GM23248 (cell line): ENCODE data around the gene ARL10. TPM values are rescaled to one million over a fixed set of nuclear protein-coding genes. Genes with fewer than 3 reads are reported as not detected.

Experiments used
- DNase-seq: peaks from one replicate; pipeline ENCODE4 v3.0.0-alpha.2; 2015
- H2AFZ ChIP-seq: fragments of 200-600 bp; sonication (generic); 2 replicates; pipeline ENCODE4 v1.6.1; 2016; ENCODE audit warnings: antibody characterized with exemption
- H3F3A ChIP-seq: fragments of 200-600 bp; sonication (generic); 2 replicates; pipeline ENCODE4 v1.6.1; 2016; ENCODE audit warnings: mild to moderate bottlenecking, antibody characterized with exemption, mixed run types; ENCODE audit not compliant: insufficient read depth
- H3K27ac ChIP-seq: fragments of 200-600 bp; sonication (generic); 2 replicates; pipeline ENCODE4 v1.5.1; 2016; ENCODE audit warnings: mild to moderate bottlenecking
- H3K27me3 ChIP-seq: fragments of 200-600 bp; sonication (generic); replicated peaks from 2 replicates; pipeline ENCODE4 v1.6.1; 2016; ENCODE audit warnings: mild to moderate bottlenecking; ENCODE audit not compliant: insufficient read depth
- H3K36me3 ChIP-seq: fragments of 200-600 bp; sonication (generic); 2 replicates; pipeline ENCODE4 v1.6.1; 2016; ENCODE audit warnings: low read depth, mild to moderate bottlenecking
- H3K4me1 ChIP-seq: fragments of 200-600 bp; sonication (generic); 2 replicates; pipeline ENCODE4 v1.6.1; 2016; ENCODE audit warnings: mild to moderate bottlenecking; ENCODE audit not compliant: insufficient read depth
- H3K4me2 ChIP-seq: fragments of 200-600 bp; sonication (generic); one replicate; pipeline ENCODE4 v1.6.1; 2016; ENCODE audit warnings: mild to moderate bottlenecking; ENCODE audit not compliant: unreplicated experiment
- H3K4me3 ChIP-seq: fragments of 200-600 bp; sonication (generic); 2 replicates; pipeline ENCODE4 v1.5.1; 2016; ENCODE audit warnings: mild to moderate bottlenecking
- H3K79me2 ChIP-seq: fragments of 200-600 bp; sonication (generic); 2 replicates; pipeline ENCODE4 v1.6.1; 2016; ENCODE audit warnings: mild to moderate bottlenecking; ENCODE audit not compliant: insufficient read depth
- H3K9ac ChIP-seq: fragments of 200-600 bp; sonication (generic); 2 replicates; pipeline ENCODE4 v1.6.1; 2016; ENCODE audit warnings: mild to moderate bottlenecking
- H3K9me2 ChIP-seq: fragments of 200-600 bp; sonication (generic); 2 replicates; pipeline ENCODE4 v1.6.1; 2016; ENCODE audit warnings: mixed run types, mild to moderate bottlenecking, moderate library complexity; ENCODE audit not compliant: insufficient read depth
- H3K9me3 ChIP-seq: fragments of 200-600 bp; sonication (generic); one replicate; pipeline ENCODE4 v1.6.1; 2017; ENCODE audit warnings: low read depth
- H4K20me1 ChIP-seq: fragments of 200-600 bp; sonication (generic); 2 replicates; pipeline ENCODE4 v1.6.0; 2016; ENCODE audit not compliant: insufficient read depth
- EZH2 ChIP-seq: fragments of 200-600 bp; sonication (generic); IDR thresholded peaks from 2 replicates; pipeline ENCODE4 v1.6.1; 2018; ENCODE audit warnings: antibody characterized with exemption, mild to moderate bottlenecking; ENCODE audit not compliant: insufficient read depth, poor library complexity, severe bottlenecking
- EZH2phosphoT487 ChIP-seq: fragments of 200-600 bp; sonication (generic); IDR thresholded peaks from 2 replicates; pipeline ENCODE4 v1.6.1; 2018; ENCODE audit warnings: antibody characterized with exemption, moderate library complexity, mild to moderate bottlenecking, low read depth; ENCODE audit not compliant: insufficient read depth
- WGBS, 2 experiments: methylation state at CpG; one replicate each; pipeline ENCODE4 v1.1.6; 2015 to 2017; ENCODE audit warnings: low lambda C conversion rate in 2 of 2, low coverage in 1 of 2; ENCODE audit errors: missing lambda C conversion rate in 2 of 2; 5-methylcytosine and 5-hydroxymethylcytosine counted together
- in situ Hi-C: fragments of 300-500 bp; cut with MboI; formaldehyde crosslinking; loops from 2 replicates; pipeline ENCODE4 v1.15.0; 2020
- polyA plus RNA-seq: library from polyadenylated mRNA; unstranded; fragments of >200 nt; fragmentation: Nextera tagmentation; extraction: Ambion mirVana; gene quantifications from 2 replicates; pipeline ENCODE4 v1.2.1, GENCODE V29; 2016
- total RNA-seq: library from RNA; depleted of rRNA; stranded (reverse); fragments of >200 nt; shearing (Covaris generic); gene quantifications from 2 replicates; pipeline ENCODE4 v1.2.3, GENCODE V29; 2014

ARL10 gene
- total and polyA plus RNA-seq, 2 experiments from 2014 or later = 6.7 to 8.3 TPM

DNA sequence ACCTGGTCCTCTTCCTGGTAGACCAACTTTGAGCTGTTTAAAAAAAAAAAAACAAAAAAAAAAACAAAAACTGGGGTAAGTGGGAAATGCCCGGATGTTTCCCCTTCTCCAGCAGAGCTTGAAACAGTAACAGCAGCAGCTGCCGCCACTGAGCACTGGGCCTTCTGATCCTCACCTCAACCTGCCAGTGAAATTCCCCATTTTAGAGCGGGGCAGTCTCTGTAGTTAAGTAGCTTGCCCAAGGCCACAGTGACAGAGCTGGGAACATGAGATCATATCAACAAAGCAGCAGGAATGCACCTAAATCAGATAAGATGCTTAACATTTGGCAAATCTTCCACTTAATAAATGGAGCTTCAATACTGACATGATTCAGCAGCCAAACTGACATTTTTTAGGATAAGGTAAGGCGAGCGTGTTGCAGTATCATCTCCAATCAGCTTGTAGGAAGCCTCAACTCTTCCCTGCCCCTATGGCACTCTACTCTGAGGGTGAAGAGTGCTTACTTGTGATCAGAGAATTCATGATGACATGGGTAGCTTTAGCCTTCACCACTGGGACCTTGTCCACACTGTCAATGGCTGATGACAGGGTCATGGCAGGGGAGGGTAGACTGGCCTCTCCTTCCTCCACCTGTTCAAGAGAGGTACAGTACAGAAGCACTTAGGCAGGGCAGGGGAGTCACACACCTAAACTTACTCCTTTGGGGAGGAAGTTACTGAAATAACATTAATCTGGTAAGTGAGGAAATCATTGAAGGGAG is 13.0 kb upstream of the ARL10 start:
- no peak for DNase-seq
- H3K79me2 ChIP-seq = peaks cover 87% of the 10 kb centered on the region
- in situ Hi-C loops = no loop called here

DNA sequence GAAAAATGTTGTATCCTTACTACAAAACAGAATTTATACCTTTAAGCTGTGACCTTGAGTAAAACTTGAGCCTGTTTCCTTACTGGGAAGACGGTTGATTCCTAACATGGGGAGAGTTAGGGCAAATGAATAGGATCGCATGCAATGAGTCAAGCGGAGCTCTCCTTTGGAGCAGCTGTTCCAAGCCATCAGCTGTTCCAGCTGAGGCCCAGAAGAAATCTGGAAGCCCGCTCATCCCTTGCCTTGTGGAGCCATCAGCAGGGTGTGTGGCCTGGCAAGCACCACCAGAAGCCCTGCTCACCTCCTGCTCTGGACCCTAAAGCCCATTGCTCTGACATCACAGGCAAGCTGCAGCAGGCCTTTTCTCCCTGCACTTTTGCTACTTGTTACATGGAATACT is 11.8 kb upstream of the ARL10 start:
- no peak overlapping the region for H3K27ac ChIP-seq

More for the DNA sequence above, 13.0 kb upstream of the ARL10 start:
- Histone ChIP-seq H3K27ac (no peak overlapping the region), H3K9ac (no peak overlapping the region), H3K9me3 (no peaks in the 10 kb centered on the region), H3K4me3 (no peak overlapping the region), H3K4me2 (no peak overlapping the region), H3K4me1 (no peaks in the 10 kb centered on the region), H3K36me3 (peaks cover 71% of the 10 kb centered on the region; the same call in 1 of the 2 replicates), H3K27me3 (no peaks in the 10 kb centered on the region), H3F3A (no peaks in the 10 kb centered on the region), H2AFZ (no peak overlapping the region), H3K9me2 (no peaks in the 10 kb centered on the region), H4K20me1 (peaks cover 18% of the 10 kb centered on the region; the same call in 1 of the 2 replicates)
- whole genome bisulfite sequencing, 2 experiments = 89 to 91% methylated on average over 5 of the region's 5 CpGs
- TF ChIP-seq EZH2phosphoT487 (no peak), EZH2 (no peak)

DNA sequence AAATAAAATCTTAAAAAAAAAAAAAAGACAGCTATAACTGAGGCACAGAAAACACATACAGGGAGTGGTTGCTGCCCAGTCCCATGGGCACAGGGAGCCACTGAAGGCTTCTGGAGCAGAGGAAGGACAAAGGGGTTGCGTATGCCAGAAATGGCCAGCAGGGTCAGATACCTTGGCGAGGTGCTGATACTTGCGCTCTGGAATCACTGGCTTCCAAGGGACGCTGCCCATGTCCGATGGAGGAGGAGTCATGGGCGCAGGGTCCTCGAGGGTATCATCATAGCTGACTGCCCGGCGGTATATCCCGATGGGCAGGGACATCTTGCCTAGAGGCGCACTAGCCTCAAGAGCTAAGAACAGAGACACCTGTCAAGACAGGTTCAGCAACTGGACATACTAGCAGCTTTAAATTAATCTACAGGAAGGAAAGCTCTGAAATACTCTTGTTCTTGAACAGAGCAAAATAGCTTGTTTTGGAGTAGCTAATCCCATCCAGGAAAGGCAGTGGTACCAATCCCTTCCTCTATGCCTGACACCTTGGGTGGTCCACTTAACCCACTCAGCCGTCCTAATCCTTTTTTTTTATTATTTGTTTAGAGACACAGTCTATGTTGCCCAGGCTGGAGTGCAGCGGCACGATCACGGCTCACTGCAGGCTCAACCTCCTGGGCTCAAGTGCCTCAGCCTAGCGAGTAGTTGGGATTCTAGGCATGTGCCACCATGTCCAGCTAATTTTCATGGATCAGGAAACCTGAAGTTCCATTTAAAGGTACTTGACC is 9.7 kb upstream of the ARL10 start:
- H3K27me3 ChIP-seq = no peaks in the 10 kb centered on the region
- H3K79me2 ChIP-seq = peaks cover 100% of the 10 kb centered on the region
- no peak overlapping the region for H3K27ac ChIP-seq
- no peak overlapping the region for H3K4me2 ChIP-seq
- 95 to 97% methylated on average over 16 of the region's 16 CpGs for WGBS, 2 experiments
- no peak overlapping the region for H2AFZ ChIP-seq
- no peak for TF ChIP-seq EZH2
- no peak for TF ChIP-seq EZH2phosphoT487
- no peak overlapping the region for H3K9ac ChIP-seq
- no peaks in the 10 kb centered on the region for H3K9me2 ChIP-seq
- H3K4me3 ChIP-seq = no peak overlapping the region
- in situ Hi-C loops = no loop called here
- H4K20me1 ChIP-seq = 0 out of 2 replicates have a peak, but pooled peaks cover 15% of the 10 kb centered on the region
- no peak for DNase-seq
- no peaks in the 10 kb centered on the region for H3K4me1 ChIP-seq
- no peaks in the 10 kb centered on the region for H3K9me3 ChIP-seq
- H3F3A ChIP-seq = no peaks in the 10 kb centered on the region
- H3K36me3 ChIP-seq = peaks cover 53% of the 10 kb centered on the region; the same call in 1 of the 2 replicates

More for the DNA sequence above, 11.8 kb upstream of the ARL10 start:
- H3K4me2 ChIP-seq = no peak overlapping the region
- in situ Hi-C loops = no loop called here
- no peak overlapping the region for H2AFZ ChIP-seq
- peaks cover 99% of the 10 kb centered on the region for H3K79me2 ChIP-seq
- H3K9ac ChIP-seq = no peak overlapping the region
- H3K9me3 ChIP-seq = no peaks in the 10 kb centered on the region
- H3K36me3 ChIP-seq = peaks cover 68% of the 10 kb centered on the region; the same call in 1 of the 2 replicates
- H4K20me1 ChIP-seq = peaks cover 18% of the 10 kb centered on the region; the same call in 1 of the 2 replicates
- no peaks in the 10 kb centered on the region for H3K4me1 ChIP-seq
- 95 to 98% methylated on average over 4 of the region's 4 CpGs for WGBS, 2 experiments
- H3K9me2 ChIP-seq = no peaks in the 10 kb centered on the region
- DNase-seq = no peak
- H3F3A ChIP-seq = no peaks in the 10 kb centered on the region
- H3K27me3 ChIP-seq = no peaks in the 10 kb centered on the region
- no peak for TF ChIP-seq EZH2phosphoT487
- TF ChIP-seq EZH2 = no peak
- no peak overlapping the region for H3K4me3 ChIP-seq

DNA sequence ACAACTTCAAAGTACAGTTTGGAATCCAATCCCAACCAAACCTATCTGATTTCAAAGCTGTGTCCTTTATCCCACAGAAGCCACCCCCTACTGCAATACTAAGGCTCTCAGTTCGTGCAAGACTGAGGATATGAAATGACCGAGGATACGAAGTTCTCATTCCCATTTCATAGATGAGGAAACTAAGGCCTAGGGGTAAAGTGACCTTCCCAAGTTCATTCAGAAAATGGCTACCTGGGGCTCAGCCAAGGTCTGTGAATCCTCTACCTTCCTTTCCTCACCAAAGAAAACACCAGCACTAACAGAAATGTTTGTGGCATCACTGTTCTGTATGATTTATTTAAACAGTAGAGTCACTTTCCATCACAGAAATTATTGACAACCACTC is 9.1 kb upstream of the ARL10 start:
- H3K9me2 ChIP-seq = no peaks in the 10 kb centered on the region
- H3F3A ChIP-seq = no peaks in the 10 kb centered on the region
- in situ Hi-C loops = no loop called here
- no peak overlapping the region for H3K9ac ChIP-seq
- no peaks in the 10 kb centered on the region for H3K9me3 ChIP-seq
- no peak overlapping the region for H3K4me3 ChIP-seq
- H3K4me2 ChIP-seq = no peak overlapping the region
- no peak for TF ChIP-seq EZH2phosphoT487
- H3K27ac ChIP-seq = no peak overlapping the region
- DNase-seq = no peak
- no peaks in the 10 kb centered on the region for H3K4me1 ChIP-seq
- H3K79me2 ChIP-seq = peaks cover 100% of the 10 kb centered on the region
- peaks cover 50% of the 10 kb centered on the region; the same call in 1 of the 2 replicates for H3K36me3 ChIP-seq
- WGBS, 2 experiments = 92 to 94% methylated on average over 3 of the region's 3 CpGs
- H3K27me3 ChIP-seq = no peaks in the 10 kb centered on the region
- no peak overlapping the region for H2AFZ ChIP-seq
- H4K20me1 ChIP-seq = 0 out of 2 replicates have a peak, but pooled peaks cover 15% of the 10 kb centered on the region
